Spinal cord (tissue), 10 donors: ENCODE data around the gene USP13. TPM values are rescaled to one million over a fixed set of nuclear protein-coding genes. Genes with fewer than 3 reads are reported as not detected.
A peak's percentile ranks its signal among the peaks of the same experiment; 100 is the strongest.

Source experiments
- DNase-seq, 6 donors: peaks; one replicate each; pipeline versions ENCODE4 v3.0.0 to v3.0.0-alpha.2; 2013 to 2015; ENCODE audit warnings: low spot score in 6 of 6, low read depth in 4 of 6
- H3K27ac ChIP-seq: one replicate; pipeline ENCODE4 v1.5.1; 2013; ENCODE audit warnings: low read depth, low read length, control low read depth
- H3K27me3 ChIP-seq: one replicate; pipeline ENCODE4 v1.6.1; 2013; ENCODE audit warnings: low read length; ENCODE audit not compliant: control insufficient read depth, insufficient read depth
- H3K36me3 ChIP-seq: one replicate; pipeline ENCODE4 v1.6.1; 2013; ENCODE audit warnings: low read length; ENCODE audit not compliant: control insufficient read depth, insufficient read depth
- H3K4me1 ChIP-seq: one replicate; pipeline ENCODE4 v1.6.1; 2013; ENCODE audit warnings: low read length; ENCODE audit not compliant: control insufficient read depth, insufficient read depth
- H3K4me3 ChIP-seq: one replicate; pipeline ENCODE4 v1.5.1; 2013; ENCODE audit warnings: low read depth, low read length, control low read depth
- H3K9me3 ChIP-seq: one replicate; pipeline ENCODE4 v1.6.1; 2013; ENCODE audit warnings: low read length; ENCODE audit not compliant: control insufficient read depth, insufficient read depth
- WGBS: methylation state at CpG from one replicate; pipeline ENCODE4 v1.1.5; 2013; ENCODE audit warnings: missing lambda C conversion rate; ENCODE audit not compliant: insufficient coverage; 5-methylcytosine and 5-hydroxymethylcytosine counted together
- long read RNA-seq, 4 donors: transcript quantifications; one replicate each; lab custom pipeline, GENCODE V29; 2026
- polyA plus RNA-seq, 2 donors: library from polyadenylated mRNA; unstranded; fragments of 120-200 nt; gene quantifications; one replicate each; pipeline ENCODE4 v1.2.1, GENCODE V29; 2013; ENCODE audit not compliant: insufficient read length in 2 of 2
- total RNA-seq, 2 donors: library from RNA; depleted of rRNA in 1 of 2; stranded (reverse); fragments of 120-200 nt in 1 of 2; fragments of >200 nt in 1 of 2; gene quantifications; one replicate each; pipeline versions ENCODE4 v1.2.3 to v1.2.4, GENCODE V29; 2013 to 2014
- donor health status: healthy.

USP13 gene
- 10 to 100 TPM; 13.7 to 14.4 TPM for total RNA-seq
- polyA plus RNA-seq: 10 to 100 TPM; 10.4 to 13.8 TPM
- long read RNA-seq, donor 1, full-length matches to known transcripts: 1 of 1 reads
- long read RNA-seq, donor 1, partial matches to known transcripts: 0 of 1 reads
- long read RNA-seq, donor 1, other reads (novel, unspliced or antisense): 0 of 1 reads
- long read RNA-seq, donor 2: 0 reads
- long read RNA-seq, donor 3: 0 reads
- long read RNA-seq, donor 4: 0 reads

DNA sequence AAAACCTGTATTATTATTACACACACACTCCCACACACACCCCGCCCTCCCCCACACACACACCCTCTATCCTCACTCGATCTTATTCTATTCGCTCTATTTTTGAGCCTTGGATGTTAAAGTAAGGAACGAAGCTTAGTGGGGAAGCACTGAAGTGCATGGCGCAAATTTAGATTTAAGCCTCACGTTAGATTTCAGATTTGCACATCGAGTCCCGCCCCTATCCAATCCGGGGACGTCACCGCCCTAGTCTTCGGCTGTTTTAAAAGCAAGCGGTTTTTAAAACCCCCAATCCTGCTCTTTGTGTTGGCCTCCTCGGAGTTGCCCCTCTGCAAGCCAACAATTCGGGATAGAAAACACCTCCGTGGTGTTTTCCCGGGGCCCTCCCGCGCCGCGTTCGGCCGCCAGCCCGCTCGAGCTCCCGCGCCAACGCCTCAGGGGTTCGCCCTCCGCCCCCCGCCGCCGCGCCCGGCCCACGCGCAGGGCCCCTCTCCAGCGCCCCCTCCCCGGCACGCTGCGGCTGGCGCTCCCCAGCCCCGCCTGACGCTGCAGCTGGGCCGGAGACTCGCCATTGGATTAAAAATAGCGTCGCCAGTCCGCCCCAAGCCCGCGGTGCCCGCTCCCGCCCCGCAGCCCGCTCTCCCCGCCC, at the start of gene USP13:
USP13 (plus strand) TSS at position 594 of the 649 bp plus-strand sequence. CDS start 186 bp downstream, outside the sequence.
- Histone ChIP-seq H3K9me3 (no peaks in the 10 kb centered on the region), H3K27me3 (no peaks in the 10 kb centered on the region), H3K4me3 (peak within 1 kb of the TSS; percentile 75), H3K4me1 (peaks cover 11% of the 10 kb centered on the region), H3K36me3 (no peaks in the 10 kb centered on the region), H3K27ac (peak within 1 kb of the TSS; percentile 94)
- peak; percentile 62 to 95 (median 75) for DNase-seq
- WGBS: under 1% methylated on average over 52 of the region's 56 CpGs

DNA sequence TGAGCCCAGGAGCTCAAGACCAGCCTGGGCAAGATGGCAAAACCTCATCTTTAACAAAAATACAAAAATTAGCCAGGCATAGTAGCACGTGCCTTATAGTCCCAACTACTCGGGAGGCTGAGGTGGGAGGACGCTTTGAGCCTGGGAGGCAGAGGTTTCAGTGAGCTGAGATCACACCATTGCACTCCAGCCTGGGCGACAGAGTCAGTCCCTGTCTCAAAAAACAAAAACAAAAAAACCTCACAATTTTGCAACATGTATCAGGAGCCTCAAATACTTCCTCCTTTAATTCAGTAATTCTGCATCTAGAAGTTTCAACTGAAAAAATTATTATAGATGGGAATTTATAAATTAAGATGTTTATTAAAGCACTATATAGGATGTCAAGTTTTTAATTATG, 49.5 kb upstream of the USP13 start:
- peaks cover 26% of the 10 kb centered on the region for H3K36me3 ChIP-seq
- no peaks in the 10 kb centered on the region for H3K27me3 ChIP-seq
- H3K4me3 ChIP-seq: peak overlapping the region; percentile 100
- no peaks in the 10 kb centered on the region for H3K9me3 ChIP-seq
- H3K27ac ChIP-seq: no peak overlapping the region
- H3K4me1 ChIP-seq: peaks cover 18% of the 10 kb centered on the region
- no peak for DNase-seq
- WGBS: no CpG with 5 or more reads among the region's 4 CpGs

DNA sequence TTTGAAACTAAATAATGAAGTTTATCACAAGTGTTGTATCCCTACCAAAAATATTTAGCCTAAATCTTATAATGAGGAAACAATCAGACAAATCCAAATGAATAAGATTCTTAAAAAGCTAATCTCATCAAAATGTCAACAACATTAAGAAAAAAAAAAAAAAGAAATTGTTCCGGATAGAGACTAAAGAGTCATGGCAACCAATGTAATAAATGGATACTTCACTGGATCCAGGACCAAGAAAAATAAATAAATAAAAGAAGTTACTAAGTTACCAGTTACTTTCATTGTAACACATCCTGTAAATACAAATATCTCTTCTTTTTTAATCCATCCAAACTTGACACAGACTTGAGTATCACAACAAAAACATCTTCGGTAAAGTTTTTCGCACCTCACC, 49.0 kb upstream of the USP13 start:
- Histone ChIP-seq H3K36me3 (peaks cover 22% of the 10 kb centered on the region), H3K4me1 (peaks cover 18% of the 10 kb centered on the region), H3K27ac (peak overlapping the region; percentile 97)

GRCh38 chr3:179604321-179605078, 48.3 kb upstream of the USP13 start, which contains the start of the genes MRPL47 and NDUFB5:
TSS of gene MRPL47 (minus strand) at chr3:179604638. CDS start at chr3:179604624, 14 bp downstream.
TSS of gene NDUFB5 (plus strand) at chr3:179604794. CDS start at chr3:179604816, 22 bp downstream.
- H3K4me3 ChIP-seq: peak within 1 kb of the TSS; percentile 100
- peak; percentile 95 to 99 (median 98) for DNase-seq
- H3K27me3 ChIP-seq: no peaks in the 10 kb centered on the region
- under 1% methylated on average over 37 of the region's 45 CpGs for WGBS
- H3K36me3 ChIP-seq: peaks cover 25% of the 10 kb centered on the region
- peaks cover 18% of the 10 kb centered on the region for H3K4me1 ChIP-seq
- peak within 1 kb of the TSS; percentile 97 for H3K27ac ChIP-seq
- no peaks in the 10 kb centered on the region for H3K9me3 ChIP-seq

More for the DNA sequence above, 49.0 kb upstream of the USP13 start:
- WGBS: no CpG with 5 or more reads among the region's 3 CpGs
- H3K9me3 ChIP-seq: no peaks in the 10 kb centered on the region
- H3K4me3 ChIP-seq: peak overlapping the region; percentile 100
- H3K27me3 ChIP-seq: no peaks in the 10 kb centered on the region
- peak in 1 of 6 donors; percentile 1 for DNase-seq

DNA sequence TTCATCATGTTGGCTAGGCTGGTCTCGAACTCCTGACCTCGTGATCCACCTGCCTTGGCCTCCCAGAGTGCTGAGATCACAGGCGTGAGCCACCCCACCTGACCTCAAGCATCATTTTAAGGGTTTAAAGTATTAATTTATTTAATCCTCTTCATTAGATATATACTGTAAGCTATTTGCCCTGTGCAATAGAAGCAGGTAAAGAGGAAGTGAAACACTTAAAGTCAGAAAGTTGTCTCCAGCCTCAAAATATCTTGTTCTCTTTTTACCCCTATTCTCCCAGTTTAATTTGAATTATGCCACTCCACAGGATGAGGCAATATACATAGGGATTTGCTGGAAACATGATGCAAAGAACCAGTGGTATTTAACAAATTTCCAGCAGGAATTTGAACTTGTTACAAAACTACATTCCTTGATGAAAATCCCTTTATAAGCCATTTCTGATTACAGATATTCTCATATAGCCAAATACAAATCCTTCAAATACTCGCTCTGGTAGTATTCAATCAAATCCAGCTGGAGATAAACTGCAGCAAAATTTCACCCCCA, 46.2 kb upstream of the USP13 start:
- DNase-seq: no peak
- Histone ChIP-seq H3K36me3 (peaks cover 13% of the 10 kb centered on the region), H3K9me3 (no peaks in the 10 kb centered on the region), H3K4me3 (no peak overlapping the region), H3K4me1 (peaks cover 18% of the 10 kb centered on the region), H3K27ac (no peak overlapping the region), H3K27me3 (no peaks in the 10 kb centered on the region)
- no CpG with 5 or more reads among the region's 4 CpGs for WGBS

DNA sequence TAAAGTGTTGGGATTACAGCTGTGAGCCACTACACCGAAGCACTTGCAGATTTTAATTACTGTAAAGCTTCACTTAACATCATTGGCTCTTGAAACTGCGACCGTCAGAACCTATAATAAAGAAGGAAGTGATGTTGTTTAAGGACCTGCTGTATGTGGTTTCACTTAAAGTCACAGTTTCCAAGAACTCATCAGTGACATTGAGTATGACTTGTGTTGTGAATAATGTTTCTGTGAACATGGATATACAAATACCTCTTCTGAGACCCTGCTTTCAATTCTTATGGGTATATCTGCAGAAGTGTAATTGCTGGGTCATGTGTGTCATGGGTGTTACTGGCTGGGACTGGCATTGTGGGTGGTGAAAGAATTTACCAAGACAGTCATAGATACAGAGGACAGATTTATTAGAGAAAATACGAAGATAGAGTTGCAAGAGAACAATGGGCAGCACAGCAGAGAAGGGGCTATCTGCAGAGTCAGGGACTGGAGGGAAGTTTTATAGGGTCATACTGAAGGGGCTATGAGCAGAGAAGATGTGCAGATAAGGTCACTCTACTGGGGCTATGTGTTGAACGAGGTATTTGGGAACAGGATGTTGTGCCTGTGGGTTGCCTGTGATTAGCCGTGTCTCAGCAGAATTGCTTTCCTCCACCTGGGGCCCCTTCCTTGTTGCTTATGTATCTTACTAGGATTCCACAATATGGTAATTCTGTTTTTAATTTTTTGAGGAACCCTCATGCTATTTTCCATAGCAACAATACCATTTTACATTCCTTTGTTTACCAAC, 43.7 kb upstream of the USP13 start:
- 92% methylated on average over 1 of the region's 6 CpGs for WGBS
- no peaks in the 10 kb centered on the region for H3K9me3 ChIP-seq
- no peaks in the 10 kb centered on the region for H3K27me3 ChIP-seq
- H3K4me3 ChIP-seq: no peak overlapping the region
- no peak overlapping the region for H3K27ac ChIP-seq
- DNase-seq: no peak
- H3K4me1 ChIP-seq: peaks cover 13% of the 10 kb centered on the region
- peaks cover 12% of the 10 kb centered on the region for H3K36me3 ChIP-seq

- no peaks in the 10 kb centered on the region for H3K9me3 ChIP-seq
- no peak overlapping the region for H3K27ac ChIP-seq
- peaks cover 13% of the 10 kb centered on the region for H3K4me1 ChIP-seq
- WGBS: no CpG with 5 or more reads among the region's 4 CpGs
- no peaks in the 10 kb centered on the region for H3K27me3 ChIP-seq
- no peak for DNase-seq
- H3K4me3 ChIP-seq: no peak overlapping the region
- peaks cover 12% of the 10 kb centered on the region for H3K36me3 ChIP-seq
These were observed 42.8 kb upstream of the USP13 start for GRCh38 chr3:179610066-179610465.

DNA sequence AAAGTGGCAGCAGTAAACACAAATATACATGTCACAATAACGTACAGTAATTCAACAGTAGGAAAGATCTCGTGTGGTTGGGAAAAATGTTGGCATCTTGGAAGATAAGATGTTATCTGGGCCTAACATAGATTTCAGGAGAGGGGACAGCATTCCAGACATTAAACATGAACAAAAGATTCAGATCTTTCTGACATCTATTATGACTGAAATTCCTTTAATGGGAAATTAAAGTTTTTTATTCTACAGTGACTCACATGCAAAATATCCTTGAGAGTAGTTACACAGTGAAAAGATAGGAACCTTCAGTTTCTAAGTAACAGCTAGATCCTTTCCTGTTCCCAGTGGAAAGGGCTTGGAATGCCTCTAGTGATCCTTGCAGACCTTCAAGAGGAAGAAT, 39.0 kb upstream of the USP13 start:
- Histone ChIP-seq H3K36me3 (peaks cover 18% of the 10 kb centered on the region), H3K4me1 (no peaks in the 10 kb centered on the region), H3K27ac (no peak overlapping the region), H3K27me3 (no peaks in the 10 kb centered on the region), H3K9me3 (no peaks in the 10 kb centered on the region), H3K4me3 (no peak overlapping the region)
- DNase-seq: no peak
- WGBS: no CpG with 5 or more reads among the region's 2 CpGs
